H1 (cell line): Measurements from ENCODE around the gene CRYBB1. TPM values are rescaled to one million over a fixed set of nuclear protein-coding genes. Genes with fewer than 3 reads are reported as not detected.

ENCODE experiments used
- ATF3 ChIP-seq: IDR thresholded peaks from 2 replicates; pipeline ENCODE4 v1.6.1; 2011; ENCODE audit warnings: low read depth, mild to moderate bottlenecking, low read length; ENCODE audit not compliant: insufficient read depth
- EP300 ChIP-seq, 2 experiments: IDR thresholded peaks; 1 replicate in 1 of 2; 2 replicates in 1 of 2; pipeline ENCODE4 v1.6.1; 2011 to 2012; ENCODE audit warnings: low read depth in 2 of 2, low read length in 2 of 2, mild to moderate bottlenecking in 2 of 2, borderline replicate concordance in 1 of 2, inconsistent platforms in 1 of 2, moderate library complexity in 1 of 2
- FOSL1 ChIP-seq: IDR thresholded peaks from 2 replicates; pipeline ENCODE4 v1.6.1; 2011; ENCODE audit warnings: mild to moderate bottlenecking, low read depth, low read length, moderate library complexity; ENCODE audit not compliant: insufficient read depth
- GABPA ChIP-seq: IDR thresholded peaks from 2 replicates; pipeline ENCODE4 v1.6.1; 2011; ENCODE audit warnings: mild to moderate bottlenecking, low read length, moderate library complexity, borderline replicate concordance; ENCODE audit not compliant: insufficient read depth
- MAFK ChIP-seq: IDR thresholded peaks from 2 replicates; pipeline ENCODE4 v1.6.1; 2012; ENCODE audit warnings: low read depth, mild to moderate bottlenecking, improper control_type of control experiment, low read length
- PHF8 ChIP-seq: fragments of 200-600 bp; sonication (generic); conservative IDR thresholded peaks from 2 replicates; pipeline ENCODE4 v1.7.1; 2012; ENCODE audit warnings: low read depth, mild to moderate bottlenecking, inconsistent platforms, low read length, moderate library complexity
- polyA plus RNA-seq, 7 experiments: library from polyadenylated mRNA; depleted of rRNA in 3 of 7; stranded (reverse) in 5 of 7; unstranded in 2 of 7; fragments of >200 nt in 5 of 7; fragments of 200-250 nt in 2 of 7; gene quantifications; 1 replicate in 5 of 7; 2 replicates in 1 of 7; 4 replicates in 1 of 7; pipeline versions ENCODE4 v1.2.1 to v1.2.3, GENCODE V29; 2011 to 2013; ENCODE audit warnings: missing spikeins in 2 of 7, mixed read lengths in 2 of 7
- total RNA-seq: library from RNA; stranded (reverse); fragmentation: NEBNext Ultra II Directional; extraction: Animal tissue kit (Norgen Biotek cat#: 25700); gene quantifications from 2 replicates; pipeline ENCODE4 v1.2.1, GENCODE V29; 2021

CRYBB1 gene
- total and polyA plus RNA-seq, 2 of the 8 experiments (the other 6 are each of a cell fraction or from before 2014, with no cell fraction given), result 1.7 to 6.0 TPM

GRCh38 chr22:26555478-26555877 is 62.3 kb downstream of the CRYBB1 start (continued):
- no peak for TF ChIP-seq GABPA
- TF ChIP-seq PHF8, result no peak
- TF ChIP-seq MAFK, result no peak
- TF ChIP-seq ATF3, result no peak
- no peak for TF ChIP-seq EP300 (IDR thresholded peaks at IDR 0.05; ENCODE audit: borderline replicate concordance in 1 of 2, low read depth in 2 of 2, low read length in 2 of 2)
- TF ChIP-seq FOSL1, result no peak
- TF ChIP-seq, all 59 proteins: peak for 0
